Measurements from ENCODE around the gene SPINT3.

SPINT3 gene

DNA sequence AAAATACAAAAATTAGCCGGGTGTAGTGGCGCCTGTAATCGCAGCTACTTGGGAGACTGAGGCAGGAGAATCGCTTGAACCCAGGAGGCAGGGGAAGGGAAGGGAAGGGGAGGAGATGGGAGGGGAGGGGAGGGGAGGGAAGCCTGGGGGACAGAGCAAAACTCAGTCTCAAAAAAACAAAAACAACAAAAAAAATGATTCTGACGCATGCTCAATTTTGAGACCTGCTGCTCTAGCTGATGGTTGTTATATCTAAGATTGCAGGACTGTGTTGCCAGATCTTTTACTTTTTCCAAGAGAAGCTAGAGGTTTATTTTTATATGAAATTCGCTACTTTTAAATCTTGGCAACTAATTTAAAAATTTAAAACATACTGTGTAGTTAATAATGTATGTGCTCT lies 48.2 kb downstream of the SPINT3 start:
- no peak for DNase-seq (ENCODE audit: low read depth in 1 of 2, low spot score in 1 of 2)
- in situ Hi-C loops (cut with HindIII; ENCODE audit: low pct_unique_long_range_greater_than_20kb, low sequenced_read_pairs) = no loop called here
- TF ChIP-seq JUND (IDR thresholded peaks at IDR 0.05; ENCODE audit: low read depth) = no peak

DNA sequence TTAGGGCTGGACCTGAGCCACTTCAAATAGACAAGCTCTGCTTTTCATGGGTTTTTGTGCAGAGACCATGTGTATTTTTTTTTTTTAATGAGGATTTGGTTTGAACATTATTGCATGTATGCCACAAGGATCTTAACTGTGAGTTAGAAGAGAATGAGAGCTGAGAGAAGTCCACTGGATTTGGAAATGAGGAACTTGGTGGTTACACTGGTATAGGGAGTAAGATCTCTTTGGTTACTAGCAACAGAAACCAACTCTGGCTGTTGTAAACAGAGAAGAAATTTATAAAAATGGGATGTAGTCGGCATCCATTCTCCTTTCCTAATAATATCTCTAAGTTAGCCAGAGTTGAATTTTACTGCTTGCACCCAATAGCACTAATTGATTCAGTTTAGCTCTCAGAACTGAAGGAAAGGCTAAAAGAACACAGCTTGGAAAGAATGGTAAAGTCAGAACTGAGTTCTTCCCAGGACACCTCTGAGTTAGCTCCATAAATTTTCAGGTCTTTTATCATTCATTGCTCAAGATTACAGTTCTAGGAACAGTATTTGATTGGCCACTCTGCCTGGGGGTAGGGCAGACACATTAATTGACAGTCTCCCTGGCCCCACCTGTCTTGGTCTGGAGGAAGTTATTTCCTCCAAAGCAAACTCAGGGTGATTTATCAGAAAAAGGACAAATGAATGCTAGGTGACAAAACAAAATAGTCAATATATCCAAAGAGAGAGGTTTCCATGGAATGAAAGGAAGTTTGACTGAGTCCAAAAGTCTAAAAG lies 49.7 kb downstream of the SPINT3 start:
- DNase-seq (ENCODE audit: low read depth in 1 of 2, low spot score in 1 of 2) = no peak
- TF ChIP-seq JUND (IDR thresholded peaks at IDR 0.05; ENCODE audit: low read depth) = no peak
- in situ Hi-C loops (cut with HindIII; ENCODE audit: low pct_unique_long_range_greater_than_20kb, low sequenced_read_pairs) = no loop called here

DNA sequence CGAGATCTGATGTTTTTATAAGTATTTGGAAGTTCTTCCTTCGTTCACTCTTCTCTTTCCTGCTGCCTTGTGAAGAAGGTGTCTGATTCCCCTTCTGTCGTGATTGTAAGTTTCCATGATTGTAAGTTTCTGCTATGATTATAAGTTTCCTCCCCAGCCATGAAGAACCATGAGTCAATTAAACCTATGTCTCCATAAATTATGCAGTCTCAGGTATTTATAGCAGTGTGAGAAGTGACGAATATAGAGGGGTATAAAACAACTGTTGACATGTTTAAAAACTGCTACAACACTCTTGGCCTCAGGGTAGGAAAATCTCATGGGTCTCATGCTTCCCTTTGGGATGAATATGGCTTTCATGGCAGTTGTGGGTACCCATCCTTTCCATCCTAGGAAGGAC lies 51.7 kb downstream of the SPINT3 start:
- no peak for TF ChIP-seq JUND (IDR thresholded peaks at IDR 0.05; ENCODE audit: low read depth)
- DNase-seq (ENCODE audit: low read depth in 1 of 2, low spot score in 1 of 2) = no peak
- in situ Hi-C loops (cut with HindIII; ENCODE audit: low pct_unique_long_range_greater_than_20kb, low sequenced_read_pairs) = no loop called here

DNA sequence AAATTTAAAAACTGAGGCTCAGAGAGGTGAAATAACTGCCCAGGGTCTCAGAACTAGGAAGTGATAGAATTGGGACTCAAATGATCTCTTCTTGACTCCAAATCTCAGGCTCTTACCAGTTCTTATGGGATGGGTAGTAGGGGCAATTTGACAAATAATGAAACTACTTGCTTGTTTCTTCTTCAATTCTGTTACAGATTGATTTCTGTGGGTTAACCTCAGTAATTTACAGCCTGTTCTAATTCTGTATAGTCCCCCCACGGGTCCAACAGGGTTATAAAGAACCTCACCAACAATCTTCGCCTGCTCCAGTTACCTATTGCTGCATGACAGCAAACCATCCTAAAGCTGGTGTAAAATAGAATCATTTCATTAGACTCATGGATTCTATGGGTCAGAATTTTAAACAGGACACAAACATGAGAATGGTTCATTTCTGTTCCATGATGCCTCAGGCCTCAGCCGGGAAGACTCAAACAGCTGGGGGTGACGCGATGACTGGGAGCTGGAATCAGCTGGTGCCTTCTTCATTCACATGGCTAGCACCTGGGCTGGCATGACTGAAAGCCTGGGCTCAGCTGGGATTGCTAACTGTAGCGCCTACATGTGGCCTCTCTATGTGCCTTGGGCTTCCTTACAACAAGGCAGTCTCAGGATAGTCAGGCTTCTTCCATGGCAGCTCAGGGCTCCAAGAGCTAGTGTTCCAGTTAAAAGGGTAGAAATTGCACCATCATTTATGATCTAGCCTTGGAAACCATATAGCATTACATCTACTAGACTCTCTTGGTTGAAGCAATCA lies 52.5 kb downstream of the SPINT3 start:
- TF ChIP-seq JUND (IDR thresholded peaks at IDR 0.05; ENCODE audit: low read depth) = no peak
- in situ Hi-C loops (cut with HindIII; ENCODE audit: low pct_unique_long_range_greater_than_20kb, low sequenced_read_pairs) = no loop called here
- DNase-seq (ENCODE audit: low read depth in 1 of 2, low spot score in 1 of 2) = no peak
